ENCODE measurements around the gene HTR4. TPM values are rescaled to one million over a fixed set of nuclear protein-coding genes. Genes with fewer than 3 reads are reported as not detected.

Gene HTR4
- total RNA-seq, 2 experiments from 2014 or later: not detected

DNA sequence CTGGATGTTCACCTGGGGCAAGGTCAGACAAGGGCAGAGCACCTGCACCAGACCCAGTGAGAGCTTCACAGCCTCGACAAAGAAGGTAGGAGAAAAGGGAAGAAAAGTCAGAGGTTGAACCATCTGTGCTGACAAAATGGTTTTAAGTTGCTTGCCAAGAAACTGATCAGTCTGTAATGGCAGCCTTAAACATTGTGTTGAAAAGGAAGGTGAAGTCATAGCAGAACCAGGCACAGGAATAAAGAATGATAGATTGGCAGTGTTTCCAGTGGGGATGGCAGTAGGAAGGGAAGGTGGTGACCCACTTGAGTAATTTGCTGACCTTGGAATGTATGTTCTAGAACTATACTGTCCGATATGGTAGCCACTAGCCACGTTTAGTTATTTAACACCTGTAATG lies 34.2 kb downstream of the HTR4 start:
- no peak for TF ChIP-seq CTCF (IDR thresholded peaks at IDR 0.05)
- intact Hi-C loops (cut with micrococcal nuclease): loop anchor here (5.0 kb wide), 1 partner anchor 87 kb away; no protein-coding TSS in a partner anchor
- no peak overlapping the region for H3K27ac Mint-ChIP-seq
- DNase-seq (no peak), ATAC-seq (no peak)
- ChIA-PET POLR2A (no interaction called here), CTCF (no interaction called here)
- H3K4me1 Mint-ChIP-seq (ENCODE audit: low read depth): peaks cover 19% of the 10 kb centered on the region
- no peak overlapping the region for H3K4me3 Mint-ChIP-seq
- H3K36me3 Mint-ChIP-seq (ENCODE audit: low read depth): no peaks in the 10 kb centered on the region
- peaks cover 12% of the 10 kb centered on the region for H3K27me3 Mint-ChIP-seq
- H3K9me3 Mint-ChIP-seq: no peaks in the 10 kb centered on the region

DNA sequence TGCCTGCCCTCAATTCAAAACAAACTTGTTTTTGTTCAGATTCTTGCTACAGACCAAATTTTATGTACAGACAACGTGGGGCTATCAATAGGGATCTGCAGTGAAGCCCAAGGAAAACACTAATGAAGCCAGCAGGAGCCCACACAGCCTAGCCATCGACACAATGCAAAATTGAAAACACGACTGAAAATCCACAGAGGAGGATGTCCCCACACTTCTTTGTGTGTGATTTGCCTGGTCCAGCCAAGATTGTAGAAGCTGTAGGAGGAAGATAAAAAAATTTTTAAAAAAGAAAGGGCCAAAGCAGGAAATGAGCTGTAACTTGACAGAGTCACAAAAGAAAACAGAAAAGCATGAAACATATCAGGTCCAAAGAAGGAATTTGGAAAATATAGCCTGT lies 34.8 kb downstream of the HTR4 start:
- no peaks in the 10 kb centered on the region for H3K9me3 Mint-ChIP-seq
- intact Hi-C loops (cut with micrococcal nuclease): no loop called here
- CTCF ChIA-PET: no interaction called here
- H3K27ac Mint-ChIP-seq: no peak overlapping the region
- H3K27me3 Mint-ChIP-seq: peaks cover 12% of the 10 kb centered on the region
- H3K4me3 Mint-ChIP-seq: no peak overlapping the region
- peaks cover 19% of the 10 kb centered on the region for H3K4me1 Mint-ChIP-seq (ENCODE audit: low read depth)
- DNase-seq (no peak), ATAC-seq (no peak)
- no peak for TF ChIP-seq CTCF (IDR thresholded peaks at IDR 0.05)
- POLR2A ChIA-PET: no interaction called here
- no peaks in the 10 kb centered on the region for H3K36me3 Mint-ChIP-seq (ENCODE audit: low read depth)

DNA sequence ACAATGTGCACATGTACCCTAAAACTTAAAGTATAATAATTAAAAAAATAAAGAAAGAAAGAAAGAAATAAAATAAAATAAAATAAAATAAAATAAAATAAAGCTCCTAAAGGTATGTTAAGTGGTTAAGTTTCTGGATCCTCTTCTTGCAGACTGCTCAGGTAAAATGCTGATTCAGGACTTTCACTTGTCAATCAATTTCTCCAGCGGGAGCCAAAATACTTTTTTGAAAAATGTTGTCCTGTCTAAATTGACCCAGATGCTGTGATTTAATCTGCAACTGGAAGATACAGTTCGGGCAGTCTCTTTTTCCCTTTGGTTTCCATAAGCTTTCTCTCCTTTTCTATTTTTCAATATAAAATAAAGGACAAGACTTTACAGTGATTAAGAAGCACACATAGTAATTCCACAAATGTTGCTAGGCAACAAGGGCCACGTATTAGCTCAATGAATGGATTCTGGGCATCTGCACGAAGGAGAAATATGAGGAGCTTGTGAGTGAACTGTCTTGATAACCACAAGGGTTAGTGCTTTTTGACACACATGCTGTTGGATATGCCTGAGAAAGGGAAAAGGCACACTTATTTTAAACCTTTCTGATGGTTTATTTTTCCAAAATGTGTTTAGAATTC lies 38.6 kb downstream of the HTR4 start:
- Mint-ChIP-seq H3K27me3 (peaks cover 3% of the 10 kb centered on the region), H3K36me3 (ENCODE audit: low read depth) (no peaks in the 10 kb centered on the region), H3K27ac (no peak overlapping the region), H3K9me3 (no peaks in the 10 kb centered on the region), H3K4me3 (no peak overlapping the region), H3K4me1 (ENCODE audit: low read depth) (peaks cover 13% of the 10 kb centered on the region)
- ChIA-PET CTCF (no interaction called here), POLR2A (no interaction called here)
- ATAC-seq: no peak
- DNase-seq: no peak
- intact Hi-C loops (cut with micrococcal nuclease): no loop called here
- no peak for TF ChIP-seq CTCF (IDR thresholded peaks at IDR 0.05)

- no peak for DNase-seq
- H3K36me3 Mint-ChIP-seq (ENCODE audit: low read depth): no peaks in the 10 kb centered on the region
- H3K4me1 Mint-ChIP-seq (ENCODE audit: low read depth): no peaks in the 10 kb centered on the region
- no peak for ATAC-seq
- CTCF ChIA-PET: interaction anchor here (1.6 kb wide), 1 partner anchor 123 kb away, joined by 9 read pairs; no protein-coding TSS in a partner anchor
- H3K27ac Mint-ChIP-seq: no peak overlapping the region
- no peaks in the 10 kb centered on the region for H3K9me3 Mint-ChIP-seq
- POLR2A ChIA-PET: no interaction called here
- H3K27me3 Mint-ChIP-seq: peaks cover 3% of the 10 kb centered on the region
- intact Hi-C loops (cut with micrococcal nuclease): no loop called here
- no peak overlapping the region for H3K4me3 Mint-ChIP-seq
- no peak for TF ChIP-seq CTCF (IDR thresholded peaks at IDR 0.05)
These were observed 46.9 kb downstream of the HTR4 start for GRCh38 chr5:148607406-148607805.

GRCh38 chr5:148606296-148606695 lies 48.0 kb downstream of the HTR4 start:
- Mint-ChIP-seq H3K4me1 (ENCODE audit: low read depth) (no peaks in the 10 kb centered on the region), H3K27ac (no peak overlapping the region), H3K36me3 (ENCODE audit: low read depth) (no peaks in the 10 kb centered on the region), H3K4me3 (no peak overlapping the region), H3K9me3 (no peaks in the 10 kb centered on the region), H3K27me3 (peaks cover 3% of the 10 kb centered on the region)
- no peak for DNase-seq
- ATAC-seq: no peak
- intact Hi-C loops (cut with micrococcal nuclease): no loop called here
- CTCF ChIA-PET: interaction anchor here (1.6 kb wide), 1 partner anchor 125 kb away, joined by 9 read pairs; no protein-coding TSS in a partner anchor
- POLR2A ChIA-PET: interaction anchor here (0.5 kb wide), 1 partner anchor 564 kb away, joined by 3 read pairs; no protein-coding TSS in a partner anchor
- TF ChIP-seq CTCF (IDR thresholded peaks at IDR 0.05): no peak

Data from activated CD8-positive, alpha-beta T cell treated with anti-CD3 and anti-CD28 coated beads for 36 hours (primary cell).